Cardiac fibroblast (primary cell): Measurements from ENCODE around the gene HELZ.
"Not testable (repeated sequence)": the region's sequence is repeated elsewhere in the genome, so short reads cannot be mapped to it uniquely, and the experiment has no call there.

Source experiments
- DNase-seq, 2 donors: peaks; one replicate each; pipeline versions ENCODE4 v3.0.0 to v3.0.0-alpha.2; 2010; ENCODE audit warnings: low read depth in 2 of 2
- H3K4me3 ChIP-seq, 2 donors: replicated peaks in 1 of 2; 1 replicate in 1 of 2; 2 replicates in 1 of 2; pipeline ENCODE4 v1.5.1; 2011; ENCODE audit warnings: low read depth in 2 of 2, low read length in 2 of 2, mild to moderate bottlenecking in 2 of 2, moderate library complexity in 1 of 2
- TF ChIP-seq, protein P1 (sequence below): IDR thresholded peaks from one replicate; pipeline ENCODE4 v1.5.1; 2011; ENCODE audit warnings: low read depth, mild to moderate bottlenecking, low read length, inconsistent platforms

HELZ gene

GRCh38 chr17:67129283-67129682 lies 115.7 kb downstream of the HELZ start:
- DNase-seq = no peak
- no peak overlapping the region for H3K4me3 ChIP-seq
- TF ChIP-seq, protein P1, sequence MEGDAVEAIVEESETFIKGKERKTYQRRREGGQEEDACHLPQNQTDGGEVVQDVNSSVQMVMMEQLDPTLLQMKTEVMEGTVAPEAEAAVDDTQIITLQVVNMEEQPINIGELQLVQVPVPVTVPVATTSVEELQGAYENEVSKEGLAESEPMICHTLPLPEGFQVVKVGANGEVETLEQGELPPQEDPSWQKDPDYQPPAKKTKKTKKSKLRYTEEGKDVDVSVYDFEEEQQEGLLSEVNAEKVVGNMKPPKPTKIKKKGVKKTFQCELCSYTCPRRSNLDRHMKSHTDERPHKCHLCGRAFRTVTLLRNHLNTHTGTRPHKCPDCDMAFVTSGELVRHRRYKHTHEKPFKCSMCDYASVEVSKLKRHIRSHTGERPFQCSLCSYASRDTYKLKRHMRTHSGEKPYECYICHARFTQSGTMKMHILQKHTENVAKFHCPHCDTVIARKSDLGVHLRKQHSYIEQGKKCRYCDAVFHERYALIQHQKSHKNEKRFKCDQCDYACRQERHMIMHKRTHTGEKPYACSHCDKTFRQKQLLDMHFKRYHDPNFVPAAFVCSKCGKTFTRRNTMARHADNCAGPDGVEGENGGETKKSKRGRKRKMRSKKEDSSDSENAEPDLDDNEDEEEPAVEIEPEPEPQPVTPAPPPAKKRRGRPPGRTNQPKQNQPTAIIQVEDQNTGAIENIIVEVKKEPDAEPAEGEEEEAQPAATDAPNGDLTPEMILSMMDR = no peak

GRCh38 chr17:67128700-67129099 lies 116.3 kb downstream of the HELZ start:
- no peak for DNase-seq
- TF ChIP-seq, protein P1 = no peak
- H3K4me3 ChIP-seq = no peak overlapping the region

GRCh38 chr17:67127925-67128324 lies 117.1 kb downstream of the HELZ start:
- no peak for DNase-seq
- H3K4me3 ChIP-seq = no peak overlapping the region
- TF ChIP-seq, protein P1 = no peak

DNA sequence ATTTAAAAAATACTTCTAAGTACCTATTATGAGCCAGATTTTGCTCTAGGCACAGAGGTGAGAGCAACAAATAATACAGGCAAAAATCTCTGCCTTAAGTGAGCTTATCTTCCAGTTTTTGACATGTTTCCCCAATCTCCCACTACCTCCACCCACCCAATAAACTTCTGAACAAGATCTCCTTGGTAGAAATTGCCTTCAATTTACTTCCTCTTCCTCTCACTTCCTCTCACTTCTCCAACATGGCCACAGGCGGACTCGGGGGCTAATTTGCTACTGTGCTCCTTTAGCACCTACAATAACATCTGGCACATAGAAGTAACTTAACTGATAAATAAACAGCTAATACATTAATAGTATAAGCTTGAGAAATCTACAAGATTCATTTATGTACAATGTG lies 118.0 kb downstream of the HELZ start:
- TF ChIP-seq, protein P1 = no peak
- no peak for DNase-seq
- no peak overlapping the region for H3K4me3 ChIP-seq

GRCh38 chr17:67126543-67126942 lies 118.5 kb downstream of the HELZ start:
- not testable (repeated sequence) for H3K4me3 ChIP-seq, DNase-seq

DNA sequence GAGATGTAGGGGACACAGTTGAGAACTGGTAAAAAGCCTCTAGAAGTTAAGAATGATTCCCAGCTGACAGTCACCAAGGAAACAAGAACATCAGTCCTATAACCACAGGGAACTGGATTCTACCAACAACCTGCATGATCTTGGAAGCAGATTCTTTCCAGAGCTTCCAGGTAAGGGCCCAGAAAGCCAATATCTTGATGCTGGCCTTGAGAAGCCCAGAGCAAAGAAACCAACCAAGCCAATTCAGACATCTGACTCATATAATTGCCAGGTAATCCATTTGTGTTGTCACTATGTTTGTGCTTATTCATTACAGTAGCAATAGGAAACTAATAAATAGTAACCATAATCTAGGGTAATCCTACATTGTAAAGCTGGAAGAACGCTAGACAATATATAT lies 119.1 kb downstream of the HELZ start:
- no peak for DNase-seq
- no peak overlapping the region for H3K4me3 ChIP-seq
- TF ChIP-seq, protein P1 = no peak

DNA sequence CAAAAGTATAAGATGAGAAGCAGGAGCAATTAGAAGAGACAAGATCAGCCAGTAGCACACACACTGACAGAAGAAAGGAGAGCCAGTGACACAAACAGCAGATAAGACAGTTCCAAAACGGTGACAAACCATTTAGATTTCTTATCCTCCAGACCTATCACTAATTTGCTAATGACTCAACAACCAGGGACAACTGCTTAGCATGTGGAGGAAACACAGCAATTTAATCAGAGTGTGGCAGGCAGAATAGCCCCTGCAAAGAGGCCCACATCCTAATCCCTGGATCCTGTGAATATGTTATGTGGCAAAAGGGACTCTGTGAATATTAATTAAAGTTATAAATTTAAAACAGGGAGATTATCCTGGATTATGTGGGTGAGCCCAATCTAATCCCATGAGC lies 119.6 kb downstream of the HELZ start:
- DNase-seq = no peak
- TF ChIP-seq, protein P1 = no peak

More for the DNA sequence above, 119.6 kb downstream of the HELZ start:
- H3K4me3 ChIP-seq = no peak overlapping the region
